H7 (cell line): ENCODE data around the gene KRTAP9-1. TPM values are rescaled to one million over a fixed set of nuclear protein-coding genes. Genes with fewer than 3 reads are reported as not detected.

ENCODE experiments used
- DNase-seq: peaks from one replicate; pipeline ENCODE4 v3.0.0; 2012
- H3K27me3 ChIP-seq: 2 replicates; pipeline ENCODE4 v1.6.0; 2011; ENCODE audit warnings: mild to moderate bottlenecking, low read length; ENCODE audit not compliant: control insufficient read depth, insufficient read depth
- H3K36me3 ChIP-seq: replicated peaks from 2 replicates; pipeline ENCODE4 v1.5.1; 2011; ENCODE audit warnings: low read length; ENCODE audit not compliant: control insufficient read depth, insufficient read depth
- H3K4me3 ChIP-seq: 2 replicates; pipeline ENCODE4 v1.5.1; 2011; ENCODE audit warnings: low read depth, mild to moderate bottlenecking, control low read depth, low read length, moderate library complexity; ENCODE audit not compliant: insufficient read depth
- total RNA-seq: library from RNA; depleted of rRNA; stranded (reverse); fragments of >200 nt; shearing (Covaris generic); gene quantifications from 2 replicates; pipeline ENCODE4 v1.2.3, GENCODE V29; 2014

Gene KRTAP9-1
- total RNA-seq, 1 experiment from 2014 or later, result not detected

DNA sequence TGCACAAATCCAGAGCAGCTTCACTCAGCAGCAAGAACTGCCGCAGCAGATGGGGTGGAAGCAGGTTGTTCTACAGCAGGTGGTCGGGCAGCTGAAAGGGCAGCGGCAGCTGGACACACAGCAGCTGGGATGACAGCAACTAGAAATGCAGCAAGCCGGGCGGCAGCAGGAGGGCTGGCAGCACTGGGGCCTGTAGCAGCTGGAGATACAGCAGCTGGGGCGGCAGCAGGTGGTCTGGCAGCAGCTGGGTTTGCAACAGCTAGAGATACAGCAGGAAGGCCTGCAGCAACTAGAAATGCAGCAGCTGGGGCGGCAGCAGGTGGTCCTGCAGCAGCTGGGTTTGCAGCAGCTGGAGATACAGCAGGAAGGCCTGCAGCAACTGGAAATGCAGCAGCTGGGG lies 22.1 kb upstream of the KRTAP9-1 start:
- no peaks in the 10 kb centered on the region for H3K36me3 ChIP-seq
- H3K4me3 ChIP-seq, result no peak overlapping the region
- no peaks in the 10 kb centered on the region for H3K27me3 ChIP-seq
- no peak for DNase-seq

DNA sequence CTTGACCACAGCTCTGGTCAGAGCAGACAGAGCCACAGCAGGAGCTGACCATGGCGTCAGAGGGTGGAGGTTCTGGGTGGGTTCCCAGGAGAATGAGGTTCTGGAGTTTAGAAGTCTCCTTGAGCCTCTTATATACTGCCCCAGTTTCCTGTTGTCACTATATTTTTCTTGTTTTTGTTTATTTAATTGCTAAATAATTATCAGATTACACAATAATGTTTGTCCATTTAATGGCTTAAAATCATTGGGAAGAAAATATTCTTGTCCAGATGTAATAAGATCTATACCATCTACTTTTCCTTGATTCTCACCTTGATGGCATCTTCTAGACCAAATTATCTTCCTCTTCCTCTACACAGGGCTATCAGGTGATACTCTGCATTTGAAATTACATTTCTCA lies 21.6 kb upstream of the KRTAP9-1 start, which contains the start of gene KRTAP4-3:
Gene KRTAP4-3, minus strand, starts transcription at position 101 of the 400 bp plus-strand sequence. Its CDS starts 49 bp downstream, at position 52.
- no peaks in the 10 kb centered on the region for H3K36me3 ChIP-seq
- DNase-seq, result no peak
- H3K27me3 ChIP-seq, result no peaks in the 10 kb centered on the region
- no peak within 1 kb of the TSS for H3K4me3 ChIP-seq

DNA sequence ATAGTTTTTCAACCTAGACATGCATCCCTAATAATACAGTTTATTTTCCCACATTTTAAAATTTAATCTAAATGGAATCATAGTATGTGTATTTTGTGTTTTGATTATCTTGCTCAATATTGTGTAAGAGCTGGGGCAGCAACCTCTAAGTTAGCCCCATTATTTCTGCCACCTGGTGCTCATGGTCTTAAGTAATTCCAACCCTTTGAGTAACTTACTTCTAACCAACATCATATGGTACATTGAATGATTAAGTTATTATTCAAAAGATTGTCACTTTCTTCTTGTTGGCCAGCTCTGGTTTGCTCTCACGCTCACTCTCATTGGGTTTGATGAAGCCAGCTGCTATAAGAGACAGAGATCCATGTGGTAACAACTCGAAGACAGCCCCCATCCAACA lies 17.8 kb upstream of the KRTAP9-1 start:
- H3K4me3 ChIP-seq, result no peak overlapping the region
- DNase-seq, result no peak

DNA sequence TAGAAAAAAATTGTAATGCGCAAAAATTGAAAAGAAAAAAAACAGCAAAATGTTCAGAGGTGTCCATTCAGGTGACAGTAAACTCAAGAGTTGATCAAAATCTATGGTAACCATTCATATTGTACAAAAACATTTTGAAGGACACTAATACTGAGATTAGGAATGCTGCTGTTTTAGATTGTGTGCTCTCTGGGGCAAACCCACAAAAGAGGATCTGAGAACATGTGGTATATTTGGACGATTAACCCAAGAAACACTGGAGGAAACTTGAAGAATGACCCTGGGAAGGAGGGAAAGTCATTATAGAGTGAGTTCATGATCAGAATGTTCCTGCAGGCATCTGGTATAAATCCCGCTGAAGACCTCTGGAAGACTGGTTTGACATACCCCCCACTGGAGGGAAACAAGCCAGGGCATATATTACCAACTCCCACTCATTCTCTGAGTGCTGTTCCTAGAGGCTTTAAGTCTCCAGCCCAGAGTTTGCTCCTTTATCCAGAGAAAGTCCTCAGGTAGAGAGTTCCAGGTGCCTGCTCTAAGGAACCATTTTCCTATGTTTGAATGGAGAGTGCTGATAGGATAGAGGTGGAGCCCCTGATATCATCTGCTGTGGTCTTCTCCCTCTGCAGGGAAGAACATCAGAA lies 12.8 kb upstream of the KRTAP9-1 start:
- DNase-seq, result no peak
- no peaks in the 10 kb centered on the region; the same call in 1 of the 2 replicates for H3K27me3 ChIP-seq
- H3K4me3 ChIP-seq, result no peak overlapping the region
- no peaks in the 10 kb centered on the region for H3K36me3 ChIP-seq

More for the DNA sequence above, 17.8 kb upstream of the KRTAP9-1 start:
- H3K36me3 ChIP-seq, result no peaks in the 10 kb centered on the region
- H3K27me3 ChIP-seq, result no peaks in the 10 kb centered on the region; the same call in 1 of the 2 replicates

DNA sequence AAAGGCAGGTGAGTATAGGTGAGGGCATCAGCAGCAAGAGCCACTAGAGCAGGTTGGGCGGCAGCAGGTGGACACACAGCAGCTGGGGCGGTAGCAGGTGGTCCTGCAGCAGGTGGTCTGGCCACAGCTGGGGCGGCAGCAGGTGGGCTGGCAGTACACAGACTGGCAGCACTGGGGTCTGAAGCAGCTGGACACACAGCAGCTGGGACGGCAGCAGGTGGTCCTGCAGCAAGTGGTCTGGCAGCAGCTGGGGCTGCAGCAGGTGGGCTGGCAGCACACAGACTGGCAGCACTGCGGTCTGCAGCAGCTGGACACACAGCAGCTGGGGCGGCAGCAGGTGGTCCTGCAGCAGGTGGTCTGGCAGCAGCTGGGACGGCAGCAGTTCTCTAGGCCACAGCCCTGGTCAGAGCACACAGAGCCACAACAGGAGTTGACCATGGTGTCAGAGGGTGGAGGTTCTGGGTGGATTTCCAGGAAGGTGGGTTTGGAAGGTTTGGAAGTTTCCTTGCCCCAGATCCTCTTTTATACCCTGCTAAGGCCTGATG lies 11.9 kb upstream of the KRTAP9-1 start, which contains the start of gene KRTAP4-2:
Gene KRTAP4-2, minus strand, starts transcription at position 495 of the 545 bp plus-strand sequence. Its CDS starts 57 bp downstream, at position 438.
- no peaks in the 10 kb centered on the region for H3K36me3 ChIP-seq
- DNase-seq, result no peak
- H3K4me3 ChIP-seq, result no peak within 1 kb of the TSS
- H3K27me3 ChIP-seq, result no peaks in the 10 kb centered on the region; the same call in 1 of the 2 replicates

DNA sequence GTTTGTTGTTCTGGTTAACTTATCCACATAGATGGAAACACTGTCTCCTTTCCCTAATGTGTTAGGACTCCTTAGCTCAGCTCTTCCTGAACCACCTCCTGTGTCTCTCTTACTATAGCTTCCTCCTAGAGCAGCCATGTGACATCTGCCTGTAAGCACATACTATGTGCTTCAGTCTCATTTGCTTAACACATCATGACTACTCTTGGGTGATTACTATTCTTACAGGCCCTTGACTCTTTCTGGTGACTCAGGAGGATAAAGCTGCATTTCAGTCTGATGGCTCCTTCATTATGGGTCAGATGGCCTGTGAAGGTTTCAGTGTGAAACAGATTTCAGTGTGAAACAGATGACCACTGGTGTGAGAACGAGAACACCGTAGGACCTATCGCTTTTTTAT lies 11.3 kb upstream of the KRTAP9-1 start:
- no peaks in the 10 kb centered on the region; the same call in 1 of the 2 replicates for H3K27me3 ChIP-seq
- H3K36me3 ChIP-seq, result no peaks in the 10 kb centered on the region
- no peak overlapping the region for H3K4me3 ChIP-seq
- no peak for DNase-seq

DNA sequence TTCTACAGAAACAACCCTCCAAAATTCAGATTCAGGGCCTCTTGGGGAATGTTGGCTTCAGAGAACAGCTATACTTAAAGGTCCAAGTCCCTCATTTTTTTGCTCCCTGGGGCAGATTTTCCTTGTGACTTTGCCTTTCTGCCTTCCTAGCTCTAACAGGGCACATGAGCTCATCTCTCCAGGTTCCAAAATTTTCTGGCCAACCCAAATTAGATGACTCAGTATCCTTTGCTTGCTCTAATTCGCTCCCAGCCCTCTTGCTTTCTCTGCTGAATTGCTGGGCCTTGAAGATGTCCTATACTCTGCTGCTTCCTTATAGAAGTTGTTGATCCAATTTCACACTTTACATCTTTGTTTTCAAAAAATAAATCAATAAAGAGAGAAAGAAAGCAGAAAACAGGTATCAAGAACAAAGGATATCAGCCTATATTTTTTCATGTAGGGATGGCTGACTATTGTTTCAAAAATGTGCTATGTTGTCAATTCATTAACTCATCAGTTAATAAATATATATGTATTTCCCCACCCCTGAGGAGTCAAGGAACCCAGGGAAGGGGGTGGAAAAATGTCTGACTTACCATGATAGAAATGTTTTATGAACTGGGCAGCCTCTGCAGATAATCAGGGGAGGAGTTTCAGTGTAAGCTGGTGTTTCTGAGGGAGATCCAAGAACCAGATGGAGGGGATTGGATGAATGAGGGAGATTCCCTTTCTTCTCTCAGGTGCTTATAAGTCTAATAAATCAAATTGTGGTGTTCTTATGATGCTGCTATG lies 10.7 kb upstream of the KRTAP9-1 start:
- DNase-seq, result no peak
- Histone ChIP-seq H3K4me3 (no peak overlapping the region), H3K27me3 (no peaks in the 10 kb centered on the region; the same call in 1 of the 2 replicates), H3K36me3 (no peaks in the 10 kb centered on the region)

DNA sequence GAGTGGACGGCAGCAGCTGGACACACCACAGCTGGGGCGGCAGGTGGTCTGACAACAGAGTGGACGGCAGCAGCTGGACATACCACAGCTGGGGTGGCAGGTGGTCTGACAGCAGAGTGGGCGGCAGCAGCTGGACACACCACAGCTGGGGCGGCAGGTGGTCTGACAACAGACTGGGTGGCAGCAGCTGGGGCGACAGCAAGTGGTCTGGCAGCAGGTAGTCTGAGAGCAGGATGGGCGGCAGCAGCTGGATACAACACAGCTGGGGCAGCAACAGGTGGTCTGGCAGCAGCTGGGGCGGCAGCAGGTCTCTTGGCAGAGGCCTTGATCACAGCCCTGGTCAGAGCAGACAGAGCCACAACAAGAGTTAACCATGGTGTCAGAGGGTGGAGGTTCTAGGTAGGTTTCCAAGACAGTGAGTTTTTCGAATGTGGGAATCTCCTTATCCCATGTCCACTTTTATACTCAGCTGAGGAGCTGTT lies 5.2 kb upstream of the KRTAP9-1 start, which contains the start of gene KRTAP4-1:
Gene KRTAP4-1, minus strand, starts transcription at position 432 of the 482 bp plus-strand sequence. Its CDS starts 57 bp downstream, at position 375.
- DNase-seq, result no peak
- Histone ChIP-seq H3K4me3 (no peak within 1 kb of the TSS), H3K27me3 (no peaks in the 10 kb centered on the region), H3K36me3 (no peaks in the 10 kb centered on the region)

DNA sequence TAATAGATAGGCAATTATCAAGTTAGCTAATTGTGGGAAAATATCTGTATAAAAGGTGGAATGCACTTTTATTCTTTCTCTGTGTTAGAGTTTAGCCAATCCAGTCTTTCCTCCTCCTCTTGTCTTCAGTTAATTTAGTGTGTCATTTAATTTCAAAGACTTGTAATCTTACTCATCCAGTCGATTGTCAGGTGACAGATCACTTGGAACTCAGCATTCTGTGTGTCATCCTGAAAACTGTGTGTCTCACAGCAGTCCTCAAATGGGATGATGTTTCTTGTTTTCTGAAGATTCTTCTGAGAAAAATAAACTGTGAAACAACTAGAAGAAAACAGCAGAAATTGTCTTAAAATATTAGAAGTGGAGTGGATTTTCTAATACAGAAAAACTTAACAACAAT lies 4.7 kb upstream of the KRTAP9-1 start:
- H3K36me3 ChIP-seq, result no peaks in the 10 kb centered on the region
- no peak for DNase-seq
- H3K27me3 ChIP-seq, result no peaks in the 10 kb centered on the region
- no peak overlapping the region for H3K4me3 ChIP-seq

DNA sequence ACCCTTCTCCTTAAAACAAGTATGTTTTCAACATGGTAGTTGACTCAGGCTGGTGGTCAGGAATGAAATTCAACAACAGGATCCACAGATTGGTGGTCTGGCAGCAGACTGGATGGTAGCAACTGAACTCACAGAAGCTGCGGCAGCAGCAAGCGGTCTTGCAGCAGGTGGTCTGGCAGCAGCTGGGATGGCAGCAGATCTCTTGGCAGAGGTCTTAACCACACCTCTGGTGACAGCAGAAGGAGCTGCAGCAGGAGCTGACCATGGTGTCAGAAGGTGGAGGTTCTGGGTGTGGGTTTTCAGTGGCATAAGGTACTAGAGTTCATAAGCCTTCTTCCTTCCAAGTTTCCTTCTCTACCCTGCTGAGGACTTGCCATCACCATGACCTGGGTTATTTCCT lies 2.8 kb upstream of the KRTAP9-1 start:
- Histone ChIP-seq H3K27me3 (no peaks in the 10 kb centered on the region), H3K36me3 (no peaks in the 10 kb centered on the region), H3K4me3 (no peak overlapping the region)
- DNase-seq, result no peak

DNA sequence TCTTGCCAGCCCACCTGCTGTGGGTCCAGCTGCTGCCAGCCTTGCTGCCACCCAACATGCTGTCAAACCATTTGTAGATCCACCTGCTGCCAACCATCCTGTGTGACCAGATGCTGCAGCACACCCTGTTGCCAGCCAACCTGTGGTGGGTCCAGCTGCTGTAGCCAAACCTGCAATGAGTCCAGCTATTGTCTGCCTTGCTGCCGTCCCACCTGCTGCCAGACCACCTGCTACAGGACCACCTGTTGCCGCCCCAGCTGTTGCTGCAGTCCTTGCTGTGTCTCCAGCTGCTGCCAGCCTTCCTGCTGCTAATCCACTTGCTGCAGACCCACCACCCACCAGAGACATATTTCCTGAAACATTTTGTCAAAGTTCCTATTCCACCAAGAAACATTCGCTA lies 641 bp downstream of the KRTAP9-1 start:
- H3K36me3 ChIP-seq, result no peaks in the 10 kb centered on the region
- H3K4me3 ChIP-seq, result no peak overlapping the region
- no peaks in the 10 kb centered on the region for H3K27me3 ChIP-seq
- no peak for DNase-seq

DNA sequence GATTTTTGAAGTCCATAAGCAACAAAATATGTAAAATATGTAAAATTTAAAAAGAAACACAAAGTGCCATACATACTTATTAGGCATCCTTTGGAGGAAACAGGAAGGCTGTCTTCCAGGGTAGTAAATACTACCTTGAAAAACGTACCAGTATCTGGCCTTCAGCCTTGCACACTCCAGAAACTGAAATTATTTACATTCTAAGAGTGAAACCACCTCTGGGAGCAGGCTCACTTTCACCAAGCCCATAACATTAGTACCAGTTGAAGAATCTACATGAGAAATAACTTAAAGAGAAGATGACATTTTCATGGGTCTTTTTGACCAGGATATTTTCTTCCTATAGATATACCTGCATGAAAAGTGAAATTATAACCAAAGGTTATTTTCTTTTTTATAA lies 6.4 kb downstream of the KRTAP9-1 start:
- Histone ChIP-seq H3K4me3 (no peak overlapping the region), H3K27me3 (no peaks in the 10 kb centered on the region), H3K36me3 (no peaks in the 10 kb centered on the region)
- DNase-seq, result no peak

DNA sequence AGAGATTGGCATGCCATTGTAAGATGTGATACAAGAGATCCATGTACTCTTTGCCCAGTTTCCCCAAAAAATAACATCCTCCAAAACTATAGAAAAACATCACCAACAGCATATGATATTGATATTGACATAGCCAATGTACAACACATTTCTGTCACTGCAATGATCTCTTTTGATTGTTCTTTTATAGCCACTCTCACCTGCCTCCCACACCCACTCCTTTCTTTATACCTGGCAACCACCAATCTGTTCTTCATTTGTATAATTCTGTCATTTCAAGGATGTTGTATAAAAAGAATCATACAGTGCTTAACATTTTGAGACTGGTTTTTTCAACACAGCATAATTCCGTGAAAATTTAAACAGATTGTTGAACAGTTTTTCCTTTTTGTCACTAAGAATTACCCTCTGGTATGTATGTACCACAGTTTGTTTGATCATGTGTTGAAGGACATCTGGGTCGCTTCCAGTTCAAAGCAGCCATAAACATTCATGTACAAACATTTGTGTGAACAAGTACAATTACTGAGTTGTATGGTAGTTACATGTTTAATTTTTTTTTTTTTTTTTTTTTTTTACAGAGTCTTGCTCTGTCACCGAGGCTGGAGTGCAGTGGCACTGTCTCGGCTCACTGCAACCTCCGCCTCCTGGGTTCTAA lies 9.9 kb downstream of the KRTAP9-1 start:
- no peaks in the 10 kb centered on the region for H3K36me3 ChIP-seq
- no peak overlapping the region for H3K4me3 ChIP-seq
- H3K27me3 ChIP-seq, result no peaks in the 10 kb centered on the region
- DNase-seq, result no peak

DNA sequence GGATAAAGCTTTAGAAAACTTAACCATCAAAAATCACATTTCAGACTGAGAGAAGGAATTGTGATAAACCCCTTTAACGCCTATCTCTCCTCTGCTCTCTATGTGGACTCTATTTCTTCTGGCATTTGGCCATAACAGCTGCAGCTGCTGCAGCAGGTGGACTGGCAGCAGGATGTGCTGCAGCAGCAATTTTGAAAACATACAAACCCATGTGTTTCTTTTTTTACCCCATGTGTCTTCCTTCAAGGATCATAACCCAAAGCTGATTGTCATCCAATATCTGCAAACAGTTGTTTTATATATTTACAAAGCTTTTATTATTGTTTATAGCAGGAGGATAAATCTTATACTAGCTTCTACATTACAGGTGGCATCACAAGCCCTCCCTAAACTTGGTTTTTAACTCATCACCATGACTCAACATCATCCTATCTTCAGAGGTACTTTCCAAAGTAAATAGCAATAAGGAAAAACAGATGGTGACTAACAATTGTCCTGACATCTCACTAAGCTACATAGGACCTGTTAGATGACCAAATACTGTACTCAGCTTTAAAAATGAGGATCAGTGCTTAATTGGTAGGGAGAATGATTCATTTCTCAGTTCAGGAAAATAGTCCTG lies 22.3 kb downstream of the KRTAP9-1 start:
- Histone ChIP-seq H3K4me3 (no peak overlapping the region), H3K36me3 (no peaks in the 10 kb centered on the region), H3K27me3 (no peaks in the 10 kb centered on the region)
- no peak for DNase-seq
